GM12801 (cell line): ENCODE measurements around the gene PSORS1C1.

Experiments used
- CTCF ChIP-seq: IDR thresholded peaks from one replicate; pipeline ENCODE4 v1.5.1; 2011; ENCODE audit warnings: control low read depth; ENCODE audit not compliant: insufficient read length; ENCODE audit errors: extremely low read depth

PSORS1C1 gene

GRCh38 chr6:31091680-31092079 is 22.9 kb upstream of the PSORS1C1 start:
- TF ChIP-seq CTCF = no peak

- TF ChIP-seq CTCF = no peak
Observed at GRCh38 chr6:31092238-31092637, 22.4 kb upstream of the PSORS1C1 start.

GRCh38 chr6:31092769-31093505 is 21.7 kb upstream of the PSORS1C1 start:
- TF ChIP-seq CTCF = no peak

- no peak for TF ChIP-seq CTCF
Observed at GRCh38 chr6:31094389-31094881, 20.2 kb upstream of the PSORS1C1 start.

- TF ChIP-seq CTCF = no peak
Observed at GRCh38 chr6:31096215-31096614, 18.4 kb upstream of the PSORS1C1 start.

- no peak for TF ChIP-seq CTCF
Observed at GRCh38 chr6:31096656-31097055, 17.9 kb upstream of the PSORS1C1 start.

- no peak for TF ChIP-seq CTCF
Observed at GRCh38 chr6:31098449-31098938, 16.1 kb upstream of the PSORS1C1 start.
